ENCODE results near the gene WASHC3. TPM values are rescaled to one million over a fixed set of nuclear protein-coding genes. Genes with fewer than 3 reads are reported as not detected.
"Not testable (repeated sequence)": the region's sequence is repeated elsewhere in the genome, so short reads cannot be mapped to it uniquely, and the experiment has no call there.

Gene WASHC3
- total RNA-seq, 2 experiments from 2014 or later = 53.4 to 54.7 TPM

GRCh38 chr12:102031852-102032251 lies 29.9 kb downstream of the WASHC3 start:
- CTCF ChIA-PET = interaction anchor here (1.2 kb wide), 1 partner anchor 92 kb away, joined by 3 read pairs; no protein-coding TSS in a partner anchor
- Mint-ChIP-seq H3K36me3 (ENCODE audit: low read depth) (peaks cover 37% of the 10 kb centered on the region), H3K9me3 (no peaks in the 10 kb centered on the region), H3K27ac (no peak overlapping the region), H3K4me1 (no peaks in the 10 kb centered on the region), H3K27me3 (no peaks in the 10 kb centered on the region), H3K4me3 (no peak overlapping the region)
- POLR2A ChIA-PET = interaction anchor here (1.2 kb wide), 1 partner anchor 30 kb away, joined by 3 read pairs; no protein-coding TSS in a partner anchor
- no peak for DNase-seq

DNA sequence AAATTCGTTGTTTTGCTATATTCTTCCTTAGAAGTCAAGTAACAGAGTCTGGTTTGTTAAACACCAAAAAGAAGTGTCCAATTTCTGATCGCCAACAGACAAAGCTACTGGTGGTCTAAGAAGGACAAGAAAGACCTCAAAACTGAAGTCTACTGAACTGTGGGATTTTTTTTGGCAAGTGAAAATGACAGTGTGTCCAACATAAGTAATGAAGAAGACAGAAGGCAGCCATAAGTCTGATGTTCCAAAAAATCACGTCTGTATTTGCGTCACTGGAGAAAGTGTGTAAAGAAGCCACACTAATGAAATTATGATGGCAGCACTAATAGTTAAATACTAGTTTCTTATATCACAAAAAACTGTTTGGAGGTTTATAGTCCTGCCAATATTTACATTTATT lies 32.6 kb downstream of the WASHC3 start:
- Mint-ChIP-seq H3K9me3 (no peaks in the 10 kb centered on the region), H3K4me1 (no peaks in the 10 kb centered on the region), H3K4me3 (no peak overlapping the region), H3K36me3 (ENCODE audit: low read depth) (peaks cover 20% of the 10 kb centered on the region), H3K27ac (no peak overlapping the region), H3K27me3 (no peaks in the 10 kb centered on the region)
- no peak for DNase-seq
- CTCF ChIA-PET = no interaction called here
- POLR2A ChIA-PET = no interaction called here

GRCh38 chr12:102026728-102027127 lies 35.1 kb downstream of the WASHC3 start:
- DNase-seq = no peak
- ChIA-PET POLR2A (no interaction called here), CTCF (no interaction called here)
- no peak overlapping the region for H3K27ac Mint-ChIP-seq
- no peaks in the 10 kb centered on the region for H3K27me3 Mint-ChIP-seq
- H3K4me3 Mint-ChIP-seq = no peak overlapping the region
- H3K4me1 Mint-ChIP-seq = no peaks in the 10 kb centered on the region
- peaks cover 15% of the 10 kb centered on the region for H3K36me3 Mint-ChIP-seq (ENCODE audit: low read depth)
- H3K9me3 Mint-ChIP-seq = no peaks in the 10 kb centered on the region

GRCh38 chr12:102024765-102025164 lies 37.0 kb downstream of the WASHC3 start:
- POLR2A ChIA-PET = no interaction called here
- Mint-ChIP-seq H3K27me3 (no peaks in the 10 kb centered on the region), H3K36me3 (ENCODE audit: low read depth) (peaks cover 24% of the 10 kb centered on the region), H3K4me3 (no peak overlapping the region), H3K4me1 (no peaks in the 10 kb centered on the region), H3K27ac (no peak overlapping the region), H3K9me3 (no peaks in the 10 kb centered on the region)
- CTCF ChIA-PET = no interaction called here
- DNase-seq = no peak

- Mint-ChIP-seq H3K4me3 (no peak overlapping the region), H3K27me3 (no peaks in the 10 kb centered on the region), H3K36me3 (ENCODE audit: low read depth) (peaks cover 26% of the 10 kb centered on the region), H3K27ac (no peak overlapping the region), H3K9me3 (no peaks in the 10 kb centered on the region), H3K4me1 (no peaks in the 10 kb centered on the region)
- DNase-seq = no peak
- POLR2A ChIA-PET = no interaction called here
- CTCF ChIA-PET = no interaction called here
Observed at GRCh38 chr12:102023343-102023930, 38.4 kb downstream of the WASHC3 start.

DNA sequence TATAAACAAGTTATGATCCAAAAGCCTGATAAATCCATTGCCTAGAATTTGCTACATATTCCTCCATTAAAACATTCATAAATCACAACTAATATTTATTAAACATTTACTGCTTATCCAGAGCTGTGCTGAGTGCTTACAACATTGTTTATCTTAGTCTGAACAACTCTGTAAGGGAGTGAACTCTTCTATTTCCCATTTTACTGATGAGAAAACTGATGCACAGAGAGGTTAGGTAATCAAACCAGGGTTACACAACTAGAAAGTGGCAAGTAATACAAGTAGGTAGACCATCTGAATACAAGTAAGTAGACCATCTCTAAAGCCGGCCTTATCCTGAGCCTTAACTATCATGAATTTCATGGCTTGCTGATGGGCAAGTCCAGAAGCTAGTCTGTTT lies 39.5 kb downstream of the WASHC3 start:
- no peak overlapping the region for H3K27ac Mint-ChIP-seq
- H3K27me3 Mint-ChIP-seq = no peaks in the 10 kb centered on the region
- no peaks in the 10 kb centered on the region for H3K4me1 Mint-ChIP-seq
- POLR2A ChIA-PET = no interaction called here
- CTCF ChIA-PET = no interaction called here
- peaks cover 2% of the 10 kb centered on the region for H3K9me3 Mint-ChIP-seq
- H3K36me3 Mint-ChIP-seq (ENCODE audit: low read depth) = peaks cover 34% of the 10 kb centered on the region
- H3K4me3 Mint-ChIP-seq = no peak overlapping the region
- no peak for DNase-seq

DNA sequence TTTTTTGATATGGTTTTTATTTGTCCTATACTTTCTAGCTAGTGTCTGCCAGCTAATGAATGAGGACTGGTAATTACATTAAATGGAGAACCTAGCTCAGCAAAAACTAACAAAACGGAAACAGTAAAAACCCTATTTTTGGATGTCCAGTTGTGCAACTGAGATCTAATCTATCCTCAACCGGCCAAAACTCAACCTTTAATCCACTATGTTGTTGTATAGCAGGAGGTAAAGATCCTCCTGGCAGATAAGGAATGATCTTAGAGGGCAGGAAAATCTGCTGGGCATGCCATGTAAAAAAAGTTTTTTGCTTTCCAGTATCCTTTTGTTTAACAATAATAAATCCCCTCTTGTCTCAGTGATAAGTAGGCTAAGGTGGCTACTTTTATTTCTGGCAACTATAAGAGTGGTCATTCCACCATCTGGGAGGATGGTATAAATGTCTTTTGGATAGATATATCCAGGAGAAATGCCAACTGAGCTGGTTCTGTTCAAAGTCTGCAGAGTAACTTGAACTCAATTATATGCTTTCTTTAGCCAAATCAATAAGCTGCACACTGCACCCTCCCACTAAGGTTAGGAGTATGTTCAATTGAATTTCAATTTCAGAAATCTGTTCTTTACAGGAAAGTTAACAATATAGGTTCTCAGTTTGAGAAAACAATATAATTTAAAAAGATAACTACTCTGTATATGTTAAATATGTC lies 40.1 kb downstream of the WASHC3 start:
- peaks cover 2% of the 10 kb centered on the region for H3K9me3 Mint-ChIP-seq
- POLR2A ChIA-PET = no interaction called here
- no peaks in the 10 kb centered on the region for H3K4me1 Mint-ChIP-seq
- H3K27me3 Mint-ChIP-seq = no peaks in the 10 kb centered on the region
- no peak overlapping the region for H3K27ac Mint-ChIP-seq
- CTCF ChIA-PET = no interaction called here
- no peak for DNase-seq
- no peak overlapping the region for H3K4me3 Mint-ChIP-seq
- peaks cover 39% of the 10 kb centered on the region for H3K36me3 Mint-ChIP-seq (ENCODE audit: low read depth)

DNA sequence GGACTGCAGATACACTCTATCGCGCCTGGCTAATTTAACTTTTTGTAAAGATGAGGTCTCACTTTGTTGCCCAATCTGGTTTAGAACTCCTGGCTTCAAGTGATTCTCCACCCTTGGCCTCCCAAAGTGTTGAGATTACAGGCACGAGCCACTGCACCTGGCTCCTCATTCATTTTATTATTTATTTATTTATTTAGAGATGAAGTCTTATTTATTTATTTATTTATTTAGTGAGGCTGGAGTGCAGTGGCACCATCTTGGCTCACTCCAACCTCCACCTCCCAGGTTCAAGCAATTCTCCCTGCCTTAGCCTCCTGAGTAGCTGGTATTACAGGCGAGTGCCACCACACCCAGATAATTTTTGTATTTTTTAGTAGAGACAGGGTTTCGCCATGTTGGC lies 43.2 kb downstream of the WASHC3 start:
- peaks cover 31% of the 10 kb centered on the region for H3K36me3 Mint-ChIP-seq (ENCODE audit: low read depth)
- H3K27ac Mint-ChIP-seq, POLR2A ChIA-PET, H3K27me3 Mint-ChIP-seq, H3K4me1 Mint-ChIP-seq, DNase-seq, CTCF ChIA-PET, H3K4me3 Mint-ChIP-seq, H3K9me3 Mint-ChIP-seq: not testable (repeated sequence)

GRCh38 chr12:102016472-102016871 lies 45.3 kb downstream of the WASHC3 start:
- DNase-seq = no peak
- Mint-ChIP-seq H3K4me1 (no peaks in the 10 kb centered on the region), H3K27ac (no peak overlapping the region), H3K4me3 (no peak overlapping the region), H3K36me3 (ENCODE audit: low read depth) (peaks cover 28% of the 10 kb centered on the region), H3K27me3 (no peaks in the 10 kb centered on the region), H3K9me3 (peaks cover 2% of the 10 kb centered on the region)
- POLR2A ChIA-PET = no interaction called here
- CTCF ChIA-PET = no interaction called here

- peaks cover 12% of the 10 kb centered on the region for H3K36me3 Mint-ChIP-seq (ENCODE audit: low read depth)
- ChIA-PET CTCF (no interaction called here), POLR2A (no interaction called here)
- no peaks in the 10 kb centered on the region for H3K27me3 Mint-ChIP-seq
- H3K4me3 Mint-ChIP-seq = no peak overlapping the region
- H3K9me3 Mint-ChIP-seq = no peaks in the 10 kb centered on the region
- H3K27ac Mint-ChIP-seq = no peak overlapping the region
- no peak for DNase-seq
- no peaks in the 10 kb centered on the region for H3K4me1 Mint-ChIP-seq
Observed at GRCh38 chr12:102010265-102010994, 51.4 kb downstream of the WASHC3 start.

GRCh38 chr12:102009796-102010195 lies 52.0 kb downstream of the WASHC3 start:
- POLR2A ChIA-PET = no interaction called here
- no peak overlapping the region for H3K27ac Mint-ChIP-seq
- H3K36me3 Mint-ChIP-seq (ENCODE audit: low read depth) = peaks cover 11% of the 10 kb centered on the region
- H3K27me3 Mint-ChIP-seq = no peaks in the 10 kb centered on the region
- H3K4me1 Mint-ChIP-seq = no peaks in the 10 kb centered on the region
- H3K9me3 Mint-ChIP-seq = no peaks in the 10 kb centered on the region
- no peak for DNase-seq
- no peak overlapping the region for H3K4me3 Mint-ChIP-seq
- CTCF ChIA-PET = no interaction called here

- Mint-ChIP-seq H3K4me3 (no peak overlapping the region), H3K4me1 (no peaks in the 10 kb centered on the region), H3K9me3 (no peaks in the 10 kb centered on the region), H3K27me3 (no peaks in the 10 kb centered on the region), H3K27ac (no peak overlapping the region), H3K36me3 (ENCODE audit: low read depth) (peaks cover 11% of the 10 kb centered on the region)
- CTCF ChIA-PET = no interaction called here
- POLR2A ChIA-PET = interaction anchor here (0.9 kb wide), 1 partner anchor 53 kb away, joined by 4 read pairs; the partner anchor contains the start of gene WASHC3
- DNase-seq = no peak
Observed at GRCh38 chr12:102008615-102009126, 53.1 kb downstream of the WASHC3 start.

GRCh38 chr12:102005256-102005655 lies 56.5 kb downstream of the WASHC3 start:
- ChIA-PET POLR2A (no interaction called here), CTCF (no interaction called here)
- H3K9me3 Mint-ChIP-seq = no peaks in the 10 kb centered on the region
- H3K4me3 Mint-ChIP-seq = no peak overlapping the region
- H3K36me3 Mint-ChIP-seq (ENCODE audit: low read depth) = peaks cover 6% of the 10 kb centered on the region
- H3K27me3 Mint-ChIP-seq = peaks cover 1% of the 10 kb centered on the region
- no peaks in the 10 kb centered on the region for H3K4me1 Mint-ChIP-seq
- H3K27ac Mint-ChIP-seq = no peak overlapping the region
- no peak for DNase-seq

Measured in activated CD4-positive, alpha-beta memory T cell treated with anti-CD3 and anti-CD28 coated beads, Interleukin-2, amount 10 ng/mL, durations not matched to agents 7 days and 5 days (primary cell).